MCF 10A (cell line): ENCODE measurements around the gene LRRFIP1. TPM values are rescaled to one million over a fixed set of nuclear protein-coding genes. Genes with fewer than 3 reads are reported as not detected.

Experiments used
- BruUV-seq: library from RNA; stranded (reverse); fragments of 400-500 nt; replicated peaks from 2 replicates; lab custom pipeline; 2021; lab: Mats Ljungman, UMichigan
- CTCF ChIA-PET: fragments of 300-600 bp; sonication (Branson Sonifier 250); formaldehyde crosslinking; extraction: SDS; loops from one replicate; lab custom pipeline; 2021; ENCODE audit warnings: antibody characterized with exemption, inconsistent platforms; lab: Yijun Ruan, JAX
- POLR2A ChIA-PET: fragments of 300-600, 350-650 bp; sonication (Branson Sonifier 250); formaldehyde crosslinking; extraction: SDS; loops from one replicate; lab custom pipeline; 2020; ENCODE audit warnings: antibody characterized with exemption, inconsistent platforms; lab: Yijun Ruan, JAX
- DNase-seq: peaks from one replicate; pipeline ENCODE4 v3.0.0-alpha.2; 2018; ENCODE audit not compliant: unreplicated experiment
- H3K27ac Mint-ChIP-seq: one replicate; pipeline ENCODE4 v1.8.0; 2022; ENCODE audit warnings: mild to moderate bottlenecking, low read depth, mixed read lengths; ENCODE audit not compliant: unreplicated experiment
- H3K27me3 Mint-ChIP-seq: one replicate; pipeline ENCODE4 v1.8.0; 2022; ENCODE audit warnings: mixed read lengths; ENCODE audit not compliant: insufficient read depth, unreplicated experiment
- H3K36me3 Mint-ChIP-seq: one replicate; pipeline ENCODE4 v1.8.0; 2022; ENCODE audit warnings: mild to moderate bottlenecking, moderate library complexity, mixed read lengths; ENCODE audit not compliant: insufficient read depth, unreplicated experiment
- H3K4me1 Mint-ChIP-seq: one replicate; pipeline ENCODE4 v1.8.0; 2022; ENCODE audit warnings: mixed read lengths; ENCODE audit not compliant: insufficient read depth, unreplicated experiment
- H3K4me3 Mint-ChIP-seq: one replicate; pipeline ENCODE4 v1.8.0; 2022; ENCODE audit warnings: mild to moderate bottlenecking, moderate library complexity, mixed read lengths; ENCODE audit not compliant: unreplicated experiment
- H3K9me3 Mint-ChIP-seq: one replicate; pipeline ENCODE4 v1.8.0; 2022; ENCODE audit warnings: mixed read lengths; ENCODE audit not compliant: unreplicated experiment
- intact Hi-C: fragments of 100-400 bp; cut with micrococcal nuclease; formaldehyde crosslinking; loops from 2 replicates; pipeline ENCODE4 v1.14.1; 2022
- total RNA-seq: library from RNA; stranded (reverse); gene quantifications from 2 replicates; pipeline ENCODE4 v1.2.3, GENCODE V29; 2022
- TF ChIP-seq, protein P1 (sequence below): fragments of 200-600 bp; IDR thresholded peaks from one replicate; pipeline ENCODE4 v1.8.0; 2022; ENCODE audit warnings: antibody characterized with exemption, mild to moderate bottlenecking; ENCODE audit not compliant: unreplicated experiment

The LRRFIP1 gene
- total RNA-seq, 1 experiment from 2014 or later, result 197 TPM

DNA sequence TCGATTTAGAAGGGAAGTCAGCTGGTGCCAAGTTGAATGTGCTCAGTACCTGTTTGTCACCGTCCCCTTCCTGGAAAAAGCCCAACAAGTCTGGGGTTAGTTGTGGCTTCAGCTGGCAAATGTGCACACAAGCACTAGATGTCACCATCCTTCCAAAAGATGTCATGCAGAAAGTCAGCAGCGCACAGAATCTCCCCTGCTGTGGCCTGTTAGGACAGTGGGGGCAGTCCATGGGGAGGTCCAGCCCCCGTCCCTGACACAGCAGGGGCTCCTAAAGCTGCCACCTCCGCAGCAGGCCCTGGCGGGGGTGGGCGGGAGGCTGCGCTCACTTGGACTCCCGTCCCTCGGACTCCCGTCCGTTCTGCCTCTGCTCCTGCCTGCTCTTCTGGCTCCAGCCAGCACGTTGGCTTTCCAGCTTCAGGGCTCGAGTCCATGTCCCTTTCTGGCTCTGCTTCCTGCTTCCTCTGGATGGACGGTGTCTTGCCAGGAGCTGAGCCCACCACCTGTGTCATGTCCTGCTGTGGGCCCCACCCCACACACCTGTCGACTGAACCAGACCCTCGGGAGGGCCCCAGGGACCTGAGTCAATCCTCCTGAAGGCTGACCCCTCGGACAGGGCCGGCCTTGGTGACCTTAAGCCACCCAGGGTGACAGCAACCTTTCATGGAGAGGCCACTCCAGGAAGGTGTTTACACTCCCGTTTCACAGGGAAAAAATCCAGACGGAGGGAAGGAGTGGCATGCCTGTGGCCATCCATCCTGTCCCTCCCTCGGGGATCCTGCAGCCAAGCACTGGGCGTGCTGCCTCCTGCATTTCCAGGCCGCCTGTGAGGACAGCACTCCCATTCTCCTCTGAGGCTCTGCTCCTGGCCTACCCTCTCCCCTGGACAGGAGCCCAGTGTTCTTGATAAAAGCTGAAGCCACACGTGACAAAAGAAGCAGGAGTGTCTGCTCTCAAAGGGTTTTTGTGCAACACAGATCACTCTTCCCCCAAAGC is 45.3 kb upstream of the LRRFIP1 start:
- POLR2A ChIA-PET, result interaction anchor here (0.5 to 0.9 kb wide), 3 partner anchors 7 to 427 kb away, joined by 4 read pairs; no protein-coding TSS in a partner anchor

GRCh38 chr2:237583385-237584295 is 43.7 kb upstream of the LRRFIP1 start:
- CTCF ChIA-PET, result interaction anchor here (0.6 to 2.7 kb wide), 7 partner anchors 8 to 557 kb away, joined by 3 to 9 read pairs (median 4); no protein-coding TSS in a partner anchor
- no peak overlapping the region for H3K4me3 Mint-ChIP-seq
- POLR2A ChIA-PET, result no interaction called here
- H3K27ac Mint-ChIP-seq, result no peak overlapping the region
- intact Hi-C loops, result no loop called here
- no peaks in the 10 kb centered on the region for H3K9me3 Mint-ChIP-seq
- H3K27me3 Mint-ChIP-seq, result no peaks in the 10 kb centered on the region
- no TSS peak for BruUV-seq
- no peaks in the 10 kb centered on the region for H3K4me1 Mint-ChIP-seq
- H3K36me3 Mint-ChIP-seq, result peaks cover 5% of the 10 kb centered on the region
- TF ChIP-seq, protein P1, sequence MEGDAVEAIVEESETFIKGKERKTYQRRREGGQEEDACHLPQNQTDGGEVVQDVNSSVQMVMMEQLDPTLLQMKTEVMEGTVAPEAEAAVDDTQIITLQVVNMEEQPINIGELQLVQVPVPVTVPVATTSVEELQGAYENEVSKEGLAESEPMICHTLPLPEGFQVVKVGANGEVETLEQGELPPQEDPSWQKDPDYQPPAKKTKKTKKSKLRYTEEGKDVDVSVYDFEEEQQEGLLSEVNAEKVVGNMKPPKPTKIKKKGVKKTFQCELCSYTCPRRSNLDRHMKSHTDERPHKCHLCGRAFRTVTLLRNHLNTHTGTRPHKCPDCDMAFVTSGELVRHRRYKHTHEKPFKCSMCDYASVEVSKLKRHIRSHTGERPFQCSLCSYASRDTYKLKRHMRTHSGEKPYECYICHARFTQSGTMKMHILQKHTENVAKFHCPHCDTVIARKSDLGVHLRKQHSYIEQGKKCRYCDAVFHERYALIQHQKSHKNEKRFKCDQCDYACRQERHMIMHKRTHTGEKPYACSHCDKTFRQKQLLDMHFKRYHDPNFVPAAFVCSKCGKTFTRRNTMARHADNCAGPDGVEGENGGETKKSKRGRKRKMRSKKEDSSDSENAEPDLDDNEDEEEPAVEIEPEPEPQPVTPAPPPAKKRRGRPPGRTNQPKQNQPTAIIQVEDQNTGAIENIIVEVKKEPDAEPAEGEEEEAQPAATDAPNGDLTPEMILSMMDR, result no peak
- no peak for DNase-seq

More for the DNA sequence above, 45.3 kb upstream of the LRRFIP1 start:
- Mint-ChIP-seq H3K27me3 (no peaks in the 10 kb centered on the region), H3K27ac (no peak overlapping the region), H3K4me1 (no peaks in the 10 kb centered on the region), H3K4me3 (no peak overlapping the region), H3K9me3 (no peaks in the 10 kb centered on the region), H3K36me3 (peaks cover 5% of the 10 kb centered on the region)
- TF ChIP-seq, protein P1, result no peak
- DNase-seq, result no peak
- intact Hi-C loops, result no loop called here
- CTCF ChIA-PET, result interaction anchor here (0.5 to 2.7 kb wide), 8 partner anchors 7 to 163 kb away, joined by 3 to 11 read pairs (median 4); partner anchors contain the start of gene RAB17
- BruUV-seq, result no TSS peak

GRCh38 chr2:237585590-237586221 is 41.7 kb upstream of the LRRFIP1 start:
- no peak overlapping the region for H3K4me3 Mint-ChIP-seq
- no TSS peak for BruUV-seq
- no peaks in the 10 kb centered on the region for H3K27me3 Mint-ChIP-seq
- no peak overlapping the region for H3K27ac Mint-ChIP-seq
- TF ChIP-seq, protein P1, result no peak
- no peak for DNase-seq
- ChIA-PET CTCF (interaction anchor here (0.6 to 2.8 kb wide), 5 partner anchors 10 to 448 kb away, joined by 3 to 10 read pairs (median 4); no protein-coding TSS in a partner anchor), POLR2A (no interaction called here)
- peaks cover 7% of the 10 kb centered on the region for H3K4me1 Mint-ChIP-seq
- H3K36me3 Mint-ChIP-seq, result peaks cover 5% of the 10 kb centered on the region
- H3K9me3 Mint-ChIP-seq, result no peaks in the 10 kb centered on the region
- intact Hi-C loops, result no loop called here
